Uterus (tissue), 2 donors: Measurements from ENCODE around the gene HNRNPD.

Source experiments
- CTCF ChIP-seq, 4 experiments: fragments of 200-600 bp in 2 of 4; fragments of 450-650 bp in 2 of 4; sonication (generic) in 2 of 4; IDR thresholded peaks; one replicate each; pipeline ENCODE4 v1.5.1; 2016 to 2019; ENCODE audit warnings: antibody characterized with exemption in 4 of 4, mild to moderate bottlenecking in 2 of 4, moderate library complexity in 1 of 4
- POLR2A ChIP-seq, 2 donors: fragments of 450-650 bp; IDR thresholded peaks; one replicate each; pipeline ENCODE4 v1.6.1; 2016; ENCODE audit warnings: antibody characterized with exemption in 2 of 2, mild to moderate bottlenecking in 1 of 2, moderate library complexity in 1 of 2

GRCh38 chr4:82421796-82422560 is 48.2 kb upstream of the HNRNPD start:
- no peak for TF ChIP-seq CTCF (IDR thresholded peaks at IDR 0.05)
- no peak for TF ChIP-seq POLR2A (IDR thresholded peaks at IDR 0.05)
